GM12878 (cell line): ENCODE measurements around the gene CYP26A1. TPM values are rescaled to one million over a fixed set of nuclear protein-coding genes. Genes with fewer than 3 reads are reported as not detected.

Source experiments
- ATAC-seq: fragments of 200-7000 bp; cut with Tn5 transposase; 3 replicates; pipeline ENCODE4 v1.9.1; 2020; ENCODE audit warnings: mild to moderate bottlenecking, moderate library complexity
- BruUV-seq: library from RNA; stranded (reverse); fragments of 400-500 nt; replicated peaks from 2 replicates; lab custom pipeline; 2021; lab: Mats Ljungman, UMichigan
- CTCF ChIA-PET: fragments of 300-600 bp; sonication (Branson Sonifier 250); formaldehyde crosslinking; extraction: SDS; loops from one replicate; lab custom pipeline; 2021; ENCODE audit warnings: inconsistent platforms; lab: Yijun Ruan, JAX
- POLR2A ChIA-PET: fragments of 350-600 bp; formaldehyde crosslinking; extraction: SDS; loops from one replicate; lab custom pipeline; 2021; ENCODE audit warnings: inconsistent platforms; lab: Charles Lee
- RAD21 ChIA-PET: fragments of 300-600 bp; sonication (Branson Sonifier 250); formaldehyde crosslinking; loops from one replicate; lab custom pipeline; 2023; ENCODE audit warnings: antibody characterized with exemption; ENCODE audit not compliant: unreplicated experiment; lab: Charles Lee
- SMC1A ChIA-PET: fragments of 300-600 bp; sonication (Branson Sonifier 250); formaldehyde crosslinking; loops from one replicate; lab custom pipeline; 2023; ENCODE audit not compliant: unreplicated experiment, uncharacterized antibody; lab: Charles Lee
- DNase-seq: peaks from one replicate; pipeline ENCODE4 v3.0.0-alpha.2; 2011; ENCODE audit warnings: low read depth, low spot score
- FAIRE-seq: peaks from 3 replicates; lab custom pipeline; 2011; peaks lifted over from hg19 to GRCh38; lab: Jason Lieb, UNC
- H2AFZ ChIP-seq: 2 replicates; pipeline ENCODE4 v1.6.0; 2011; ENCODE audit warnings: low read depth, low read length, control low read depth; ENCODE audit not compliant: control insufficient read depth
- H3K27ac ChIP-seq: 2 replicates; pipeline ENCODE4 v1.5.1; 2011; ENCODE audit warnings: control low read depth; ENCODE audit not compliant: control insufficient read depth, insufficient read depth
- H3K27me3 ChIP-seq, 2 experiments: replicated peaks in 1 of 2; 2 replicates each; pipeline versions ENCODE4 v1.6.0 to v1.6.1; 2011; ENCODE audit warnings: low read length in 1 of 2; ENCODE audit not compliant: control insufficient read depth in 2 of 2, insufficient read depth in 2 of 2
- H3K36me3 ChIP-seq, 2 experiments: 2 replicates each; pipeline ENCODE4 v1.5.1; 2011; ENCODE audit warnings: low read length in 1 of 2; ENCODE audit not compliant: control insufficient read depth in 2 of 2, insufficient read depth in 2 of 2
- H3K4me1 ChIP-seq: 2 replicates; pipeline ENCODE4 v1.6.1; 2011; ENCODE audit warnings: mild to moderate bottlenecking, low read length, moderate library complexity, mixed read lengths; ENCODE audit not compliant: control insufficient read depth, insufficient read depth
- H3K4me2 ChIP-seq: 2 replicates; pipeline ENCODE4 v1.6.0; 2011; ENCODE audit warnings: control low read depth; ENCODE audit not compliant: control insufficient read depth, insufficient read depth
- H3K4me3 ChIP-seq: fragments of 200-600 bp; sonication (generic); 2 replicates; pipeline ENCODE4 v1.5.1; 2016
- H3K79me2 ChIP-seq: 2 replicates; pipeline ENCODE4 v1.6.0; 2011; ENCODE audit warnings: low read length; ENCODE audit not compliant: control insufficient read depth, insufficient read depth
- H3K9ac ChIP-seq: 2 replicates; pipeline ENCODE4 v1.8.0; 2011; ENCODE audit warnings: low read length, control low read depth, mixed read lengths; ENCODE audit not compliant: control insufficient read depth, insufficient read depth
- H3K9me3 ChIP-seq: replicated peaks from 3 replicates; pipeline ENCODE4 v1.5.1; 2011; ENCODE audit warnings: mild to moderate bottlenecking, low read length; ENCODE audit not compliant: control insufficient read depth, insufficient read depth
- H4K20me1 ChIP-seq: 2 replicates; pipeline ENCODE4 v1.6.0; 2011; ENCODE audit not compliant: control insufficient read depth, insufficient read depth
- DPF2 ChIP-seq: fragments of 450-650 bp; IDR thresholded peaks from 2 replicates; pipeline ENCODE4 v1.6.1; 2017; ENCODE audit warnings: mild to moderate bottlenecking
- FOXM1 ChIP-seq: IDR thresholded peaks from 2 replicates; pipeline ENCODE4 v1.6.1; 2012; ENCODE audit warnings: low read depth, mild to moderate bottlenecking, inconsistent platforms, low read length, moderate library complexity
- IRF4 ChIP-seq: IDR thresholded peaks from 2 replicates; pipeline ENCODE4 v1.6.1; 2011; ENCODE audit warnings: low read depth, low read length
- NBN ChIP-seq: fragments of 450-650 bp; IDR thresholded peaks from 2 replicates; pipeline ENCODE4 v1.6.1; 2016
- POLR2A ChIP-seq: IDR thresholded peaks from 2 replicates; pipeline ENCODE4 v1.6.1; 2011; ENCODE audit warnings: low read depth, mild to moderate bottlenecking, low read length
- RAD51 ChIP-seq: fragments of 450-650 bp; IDR thresholded peaks from 2 replicates; pipeline ENCODE4 v1.6.1; 2016; ENCODE audit warnings: moderate library complexity, mild to moderate bottlenecking, inconsistent platforms
- ZNF384 ChIP-seq: IDR thresholded peaks from 2 replicates; pipeline ENCODE4 v1.6.1; 2012; ENCODE audit warnings: low read depth, mild to moderate bottlenecking, low read length, improper control_type of control experiment, borderline replicate concordance
- ZZZ3 ChIP-seq: IDR thresholded peaks from 2 replicates; pipeline ENCODE4 v1.6.1; 2011; ENCODE audit warnings: low read depth; ENCODE audit not compliant: control insufficient read depth, insufficient read length
- WGBS: methylation state at CpG from one replicate; pipeline ENCODE4 v1.1.6; 2016; ENCODE audit warnings: low lambda C conversion rate; ENCODE audit not compliant: insufficient replicate concordance, insufficient coverage; ENCODE audit errors: missing lambda C conversion rate; 5-methylcytosine and 5-hydroxymethylcytosine counted together
- in situ Hi-C: fragments of 300-500 bp; cut with MboI; formaldehyde crosslinking; loops from 9 replicates; pipeline ENCODE4 v1.14.3; 2018; ENCODE audit warnings: mixed read lengths
- intact Hi-C: fragments of 100-400 bp; cut with micrococcal nuclease; formaldehyde crosslinking; loops from one replicate; pipeline ENCODE4 v1.14.2; 2022; ENCODE audit not compliant: unreplicated experiment
- polyA plus RNA-seq, 11 experiments: library from polyadenylated mRNA; depleted of rRNA in 4 of 11; unstranded in 6 of 11; stranded (reverse) in 5 of 11; fragments of >200 nt; fragmentation: Nextera tagmentation in 4 of 11; fragmentation: Illumina TruSeq in 1 of 11; extraction: Ambion mirVana in 4 of 11; extraction: Trizol in 1 of 11; gene quantifications; 1 replicate in 1 of 11; 2 replicates in 10 of 11; pipeline versions ENCODE4 v1.2.1 to v1.2.3, GENCODE V29; 2011 to 2016; ENCODE audit warnings: inconsistent platforms in 2 of 11, missing spikeins in 2 of 11, low read depth in 1 of 11
- total RNA-seq, 4 experiments: library from RNA; depleted of rRNA in 3 of 4; stranded (reverse); fragments of >200 nt in 3 of 4; fragmentation: Illumina TruSeq in 1 of 4; extraction: Trizol in 1 of 4; gene quantifications; 2 replicates each; pipeline versions ENCODE4 v1.2.1 to v1.2.3, GENCODE V29; 2013 to 2021
- TF ChIP-seq, protein P1 (sequence below): IDR thresholded peaks from 2 replicates; pipeline ENCODE4 v1.6.1; 2012; ENCODE audit warnings: low read depth, low read length, improper control_type of control experiment

The CYP26A1 gene
- total and polyA plus RNA-seq, 10 of the 15 experiments (the other 5 are each of a cell fraction or from before 2014, with no cell fraction given), result not detected

DNA sequence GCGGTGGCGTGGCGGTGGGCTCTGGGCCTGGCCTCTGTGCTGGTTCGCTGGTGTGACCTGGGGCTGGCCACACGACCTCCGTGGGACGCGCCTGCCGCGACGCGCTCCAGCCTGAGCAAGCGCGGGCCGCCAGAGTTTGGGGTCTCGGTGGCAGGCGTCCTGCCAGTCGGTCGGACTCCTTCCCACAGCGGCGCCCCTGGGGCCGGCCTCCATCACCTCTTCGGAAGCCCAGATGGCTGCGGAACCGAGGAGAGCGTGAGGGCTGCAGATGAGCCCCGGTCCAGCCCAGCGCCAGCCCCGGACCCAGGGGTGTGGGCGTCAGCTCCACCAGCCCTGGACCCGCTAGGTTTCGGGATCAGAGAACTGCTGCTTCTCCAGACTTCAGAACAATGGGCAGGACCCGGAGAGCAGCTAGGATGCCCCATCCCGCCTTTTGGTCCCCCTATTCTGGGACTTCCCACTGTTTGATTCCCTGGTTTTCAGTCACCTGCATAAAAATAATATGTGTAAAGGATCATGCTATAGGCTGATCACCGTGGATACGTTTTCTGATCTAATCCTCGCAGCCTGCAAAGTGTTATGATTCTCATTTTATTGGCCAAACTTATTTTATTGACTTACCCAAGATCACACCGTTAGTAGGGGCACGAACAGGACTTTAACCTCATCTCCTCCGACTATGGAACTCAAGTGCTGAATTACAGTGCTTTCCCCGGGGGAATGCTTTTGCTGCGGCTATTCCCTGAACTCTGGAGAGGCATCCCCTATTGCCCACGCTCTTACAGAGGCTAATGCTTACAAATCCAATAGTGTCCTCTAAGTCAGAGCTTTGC is 10.3 kb upstream of the CYP26A1 start:
- no peak overlapping the region for H3K9ac ChIP-seq
- H2AFZ ChIP-seq, result no peak overlapping the region
- H3K4me2 ChIP-seq, result no peak overlapping the region; the same call in 1 of the 2 replicates
- POLR2A ChIA-PET, result no interaction called here
- intact Hi-C loops (no loop called here), in situ Hi-C loops (no loop called here)
- no peak overlapping the region for H3K27ac ChIP-seq
- H3K36me3 ChIP-seq, result no peaks in the 10 kb centered on the region
- FAIRE-seq, result no peak
- H3K4me1 ChIP-seq, result no peaks in the 10 kb centered on the region
- no TSS peak for BruUV-seq
- no peak overlapping the region for H3K4me3 ChIP-seq
- ATAC-seq, result no peak
- SMC1A ChIA-PET, result no interaction called here
- no peaks in the 10 kb centered on the region for H4K20me1 ChIP-seq
- H3K27me3 ChIP-seq, result peaks cover 8 to 27% of the 10 kb centered on the region in 2 experiments
- RAD21 ChIA-PET, result no interaction called here
- CTCF ChIA-PET, result no interaction called here
- no peaks in the 10 kb centered on the region for H3K9me3 ChIP-seq
- TF ChIP-seq IRF4 (no peak), NBN (no peak)
- DNase-seq, result no peak
- H3K79me2 ChIP-seq, result no peaks in the 10 kb centered on the region
- WGBS, result 43% methylated on average over 27 of the region's 43 CpGs

GRCh38 chr10:93063977-93064660 is 9.6 kb upstream of the CYP26A1 start:
- H3K4me1 ChIP-seq, result no peaks in the 10 kb centered on the region
- no TSS peak for BruUV-seq
- H3K36me3 ChIP-seq, result no peaks in the 10 kb centered on the region
- ATAC-seq (no peak), FAIRE-seq (no peak), DNase-seq (no peak)
- H3K27me3 ChIP-seq, result peaks cover 8 to 32% of the 10 kb centered on the region in 2 experiments
- RAD21 ChIA-PET, result interaction anchor here (1.0 kb wide), 1 partner anchor 177 kb away, joined by 3 read pairs; no protein-coding TSS in a partner anchor
- SMC1A ChIA-PET, result no interaction called here
- WGBS, result 63% methylated on average over 9 of the region's 9 CpGs
- no peak overlapping the region for H3K27ac ChIP-seq
- no peaks in the 10 kb centered on the region for H3K9me3 ChIP-seq
- no peak overlapping the region for H2AFZ ChIP-seq
- H3K79me2 ChIP-seq, result no peaks in the 10 kb centered on the region
- CTCF ChIA-PET, result interaction anchor here (0.8 kb wide), 1 partner anchor 99 kb away, joined by 3 read pairs; no protein-coding TSS in a partner anchor
- H3K9ac ChIP-seq, result no peak overlapping the region
- TF ChIP-seq RAD51 (no peak), DPF2 (no peak), POLR2A (no peak), ZNF384 (no peak), ZZZ3 (no peak), FOXM1 (no peak)
- TF ChIP-seq, protein P1, sequence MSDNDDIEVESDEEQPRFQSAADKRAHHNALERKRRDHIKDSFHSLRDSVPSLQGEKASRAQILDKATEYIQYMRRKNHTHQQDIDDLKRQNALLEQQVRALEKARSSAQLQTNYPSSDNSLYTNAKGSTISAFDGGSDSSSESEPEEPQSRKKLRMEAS, result no peak
- POLR2A ChIA-PET, result no interaction called here
- no peak overlapping the region for H3K4me3 ChIP-seq
- in situ Hi-C loops (no loop called here), intact Hi-C loops (no loop called here)
- H4K20me1 ChIP-seq, result no peaks in the 10 kb centered on the region
- H3K4me2 ChIP-seq, result no peak overlapping the region
